ENCODE measurements around the gene MCRS1. TPM values are rescaled to one million over a fixed set of nuclear protein-coding genes. Genes with fewer than 3 reads are reported as not detected.
A peak's percentile ranks its signal among the peaks of the same experiment; 100 is the strongest.

Gene MCRS1
- total RNA-seq, 4 donors from 2014 or later, result 38.5 to 53.8 (median 41.5) TPM

DNA sequence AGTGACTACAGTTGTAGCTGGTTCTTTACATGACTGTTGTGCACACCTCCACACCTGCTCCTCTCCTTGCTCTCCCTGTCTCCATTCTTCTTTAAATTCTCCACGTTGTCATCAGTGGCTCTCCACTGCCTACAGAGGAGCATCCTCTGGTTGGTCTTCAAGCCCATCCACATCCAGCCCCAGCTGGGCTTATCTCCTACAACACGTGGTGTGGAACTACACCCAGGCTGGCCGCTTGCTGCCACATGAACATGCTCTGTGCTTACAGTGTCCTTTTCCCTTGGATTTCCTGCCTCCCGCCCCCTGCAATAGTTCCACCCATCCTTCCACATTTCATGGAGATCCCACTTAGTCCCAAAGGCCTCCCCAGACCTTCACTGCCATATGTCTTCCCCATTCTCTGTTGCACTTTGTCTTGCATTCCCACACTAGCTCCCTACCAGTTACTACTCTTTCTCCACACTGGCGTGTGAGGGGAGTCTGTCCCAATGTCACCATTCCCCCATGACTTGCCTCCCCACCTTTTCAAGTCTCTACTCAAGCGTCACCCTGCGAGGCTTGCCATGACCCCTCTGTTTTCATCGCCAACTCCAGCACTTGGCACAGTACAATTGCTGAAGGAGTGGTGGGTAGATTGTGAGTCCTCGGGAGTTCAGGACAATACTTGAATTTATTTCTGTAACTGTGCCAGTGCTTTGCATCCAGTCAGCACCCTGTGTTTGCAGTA, 9.8 kb upstream of the MCRS1 start:
- TF ChIP-seq POLR2A (IDR thresholded peaks at IDR 0.05), result no peak
- TF ChIP-seq, protein P1, sequence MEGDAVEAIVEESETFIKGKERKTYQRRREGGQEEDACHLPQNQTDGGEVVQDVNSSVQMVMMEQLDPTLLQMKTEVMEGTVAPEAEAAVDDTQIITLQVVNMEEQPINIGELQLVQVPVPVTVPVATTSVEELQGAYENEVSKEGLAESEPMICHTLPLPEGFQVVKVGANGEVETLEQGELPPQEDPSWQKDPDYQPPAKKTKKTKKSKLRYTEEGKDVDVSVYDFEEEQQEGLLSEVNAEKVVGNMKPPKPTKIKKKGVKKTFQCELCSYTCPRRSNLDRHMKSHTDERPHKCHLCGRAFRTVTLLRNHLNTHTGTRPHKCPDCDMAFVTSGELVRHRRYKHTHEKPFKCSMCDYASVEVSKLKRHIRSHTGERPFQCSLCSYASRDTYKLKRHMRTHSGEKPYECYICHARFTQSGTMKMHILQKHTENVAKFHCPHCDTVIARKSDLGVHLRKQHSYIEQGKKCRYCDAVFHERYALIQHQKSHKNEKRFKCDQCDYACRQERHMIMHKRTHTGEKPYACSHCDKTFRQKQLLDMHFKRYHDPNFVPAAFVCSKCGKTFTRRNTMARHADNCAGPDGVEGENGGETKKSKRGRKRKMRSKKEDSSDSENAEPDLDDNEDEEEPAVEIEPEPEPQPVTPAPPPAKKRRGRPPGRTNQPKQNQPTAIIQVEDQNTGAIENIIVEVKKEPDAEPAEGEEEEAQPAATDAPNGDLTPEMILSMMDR (IDR thresholded peaks at IDR 0.05), result no peak
- peak in 1 of 2 donors; percentile 56 for DNase-seq (ENCODE audit: low spot score in 2 of 2)
- intact Hi-C loops (cut with DNase I; ENCODE audit: low total_unique reads), result no loop called here
- WGBS, 2 donors, result 81 to 83% methylated on average over 9 of the region's 9 CpGs
- H3K4me3 ChIP-seq (ENCODE audit: low read depth, poor library complexity, severe bottlenecking), result no peak overlapping the region

- DNase-seq (ENCODE audit: low spot score in 2 of 2), result peak in 1 of 2 donors; percentile 18
- TF ChIP-seq, protein P1 (IDR thresholded peaks at IDR 0.05), result no peak
- no peak for TF ChIP-seq POLR2A (IDR thresholded peaks at IDR 0.05)
- peak overlapping the region; percentile 78 for H3K4me3 ChIP-seq (ENCODE audit: low read depth, poor library complexity, severe bottlenecking)
- intact Hi-C loops (cut with DNase I; ENCODE audit: low total_unique reads), result no loop called here
- 1 to 2% methylated on average over 19 of the region's 19 CpGs for WGBS, 2 donors
These were observed 660 bp upstream of the MCRS1 start for GRCh38 chr12:49568442-49569162.

DNA sequence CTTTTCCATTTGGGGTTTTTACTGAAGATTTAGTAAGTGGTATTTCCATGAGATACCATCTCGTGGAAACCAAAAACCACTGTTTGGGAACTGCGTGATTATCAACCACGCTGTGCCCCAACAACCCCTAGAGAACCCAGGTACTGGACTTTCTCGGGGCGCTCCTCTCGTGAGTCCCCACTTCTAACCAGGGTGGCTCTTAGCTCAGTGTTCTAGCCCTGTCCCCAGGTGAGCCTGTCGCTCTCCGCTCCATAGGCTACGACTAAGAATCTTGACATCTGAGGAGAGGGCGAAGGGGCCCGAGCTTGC, 686 bp downstream of the MCRS1 start:
- intact Hi-C loops (cut with DNase I; ENCODE audit: low total_unique reads), result no loop called here
- peak overlapping the region; percentile 78 for H3K4me3 ChIP-seq (ENCODE audit: low read depth, poor library complexity, severe bottlenecking)
- TF ChIP-seq, protein P1 (IDR thresholded peaks at IDR 0.05), result no peak
- TF ChIP-seq POLR2A (IDR thresholded peaks at IDR 0.05), result no peak
- WGBS, 2 donors, result 2 to 3% methylated on average over 6 to 11 of the region's 11 CpGs
- no peak for DNase-seq (ENCODE audit: low spot score in 2 of 2)

DNA sequence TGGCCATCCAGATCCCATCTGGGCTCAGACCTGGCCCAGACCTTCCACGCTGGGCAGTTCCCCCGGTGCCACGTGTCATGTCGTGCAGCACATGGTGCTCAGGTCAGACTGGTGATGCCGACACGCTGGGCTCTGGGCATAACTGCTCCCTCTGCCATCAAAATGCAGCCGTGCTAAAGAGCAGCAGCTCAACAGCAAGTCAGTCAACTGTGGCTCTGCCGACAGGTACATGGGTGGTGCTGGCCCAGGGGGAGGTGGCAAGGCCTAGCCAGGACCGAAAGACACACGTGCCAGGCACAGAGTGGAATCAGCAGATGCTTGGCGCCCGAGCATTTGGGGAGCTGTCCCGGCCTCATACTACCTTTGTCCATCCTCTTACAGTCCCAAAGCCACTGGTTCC, 1.6 kb downstream of the MCRS1 start:
- WGBS, 2 donors, result 90 to 94% methylated on average over 13 of the region's 13 CpGs
- no peak overlapping the region for H3K4me3 ChIP-seq (ENCODE audit: low read depth, poor library complexity, severe bottlenecking)
- TF ChIP-seq POLR2A (IDR thresholded peaks at IDR 0.05), result no peak
- TF ChIP-seq, protein P1 (IDR thresholded peaks at IDR 0.05), result no peak
- intact Hi-C loops (cut with DNase I; ENCODE audit: low total_unique reads), result no loop called here
- DNase-seq (ENCODE audit: low spot score in 2 of 2), result no peak

GRCh38 chr12:49565406-49566265, 2.3 kb downstream of the MCRS1 start:
- intact Hi-C loops (cut with DNase I; ENCODE audit: low total_unique reads), result no loop called here
- no peak overlapping the region for H3K4me3 ChIP-seq (ENCODE audit: low read depth, poor library complexity, severe bottlenecking)
- DNase-seq (ENCODE audit: low spot score in 2 of 2), result no peak
- no peak for TF ChIP-seq POLR2A (IDR thresholded peaks at IDR 0.05)
- TF ChIP-seq, protein P1 (IDR thresholded peaks at IDR 0.05), result no peak
- 90 to 92% methylated on average over 12 of the region's 12 CpGs for WGBS, 2 donors
